HCT116 (cell line): ENCODE data around the gene SPATA12. TPM values are rescaled to one million over a fixed set of nuclear protein-coding genes. Genes with fewer than 3 reads are reported as not detected.

Experiments used
- ATAC-seq: fragments of 200-7000 bp; cut with Tn5 transposase; 2 replicates; pipeline ENCODE4 v1.9.1; 2020; ENCODE audit warnings: mild to moderate bottlenecking, moderate library complexity
- BruUV-seq: library from RNA; stranded (reverse); fragments of 400-500 nt; replicated peaks from 2 replicates; lab custom pipeline; 2021; lab: Mats Ljungman, UMichigan
- CTCF ChIA-PET: fragments of 300-600 bp; sonication (Branson Sonifier 250); formaldehyde crosslinking; loops from one replicate; lab custom pipeline; 2021; ENCODE audit warnings: antibody characterized with exemption; lab: Charles Lee
- POLR2A ChIA-PET: fragments of 300-600, 350-600 bp; sonication (Branson Sonifier 250); formaldehyde crosslinking; loops from one replicate; lab custom pipeline; 2021; ENCODE audit warnings: antibody characterized with exemption; lab: Charles Lee
- RAD21 ChIA-PET, 2 experiments: fragments of 300-600 bp; sonication (Branson Sonifier 250); formaldehyde crosslinking; loops; one replicate each; lab custom pipeline; 2023; ENCODE audit warnings: low total read pairs in 2 of 2; ENCODE audit not compliant: uncharacterized antibody in 2 of 2, unreplicated experiment in 2 of 2, low non-redundant PET in 1 of 2; lab: Charles Lee
- DNase-seq: peaks from one replicate; pipeline ENCODE4 v3.0.0-alpha.2; 2010; ENCODE audit warnings: low read depth, low spot score
- H2AFZ ChIP-seq: fragments of 200-600 bp; shearing (Covaris generic), sonication (generic); 2 replicates; pipeline ENCODE4 v1.6.1; 2017; ENCODE audit warnings: low read depth, mixed run types, mixed read lengths, antibody characterized with exemption, low read length; ENCODE audit not compliant: poor library complexity, severe bottlenecking
- H3K27ac ChIP-seq: 2 replicates; pipeline ENCODE4 v1.5.1; 2012; ENCODE audit warnings: low read depth, low read length
- H3K27me3 ChIP-seq: fragments of 200-600 bp; sonication (generic); 2 replicates; pipeline ENCODE4 v1.6.1; 2016; ENCODE audit warnings: mixed run types, low read length, mixed read lengths; ENCODE audit not compliant: insufficient read depth
- H3K36me3 ChIP-seq, 2 experiments: fragments of 200-500 bp in 1 of 2; fragments of 200-600 bp in 1 of 2; sonication (Bioruptor generic) in 1 of 2; sonication (generic) in 1 of 2; 2 replicates each; pipeline versions ENCODE4 v1.5.1 to v1.6.1; 2014 to 2016; ENCODE audit warnings: low read length in 2 of 2, inconsistent platforms in 1 of 2, mixed read lengths in 1 of 2, mixed run types in 1 of 2; ENCODE audit not compliant: insufficient read depth in 2 of 2, control insufficient read depth in 1 of 2
- H3K4me1 ChIP-seq, 2 experiments: fragments of 200-600 bp in 1 of 2; sonication (generic) in 1 of 2; 2 replicates each; pipeline versions ENCODE4 v1.5.1 to v1.6.1; 2012 to 2017; ENCODE audit warnings: low read length in 2 of 2, inconsistent platforms in 1 of 2, mild to moderate bottlenecking in 1 of 2, mixed read lengths in 1 of 2, mixed run types in 1 of 2, moderate library complexity in 1 of 2; ENCODE audit not compliant: insufficient read depth in 2 of 2, control insufficient read depth in 1 of 2
- H3K4me2 ChIP-seq: fragments of 200-600 bp; sonication (generic); 2 replicates; pipeline ENCODE4 v1.6.1; 2017; ENCODE audit warnings: mixed run types, low read length, mixed read lengths
- H3K4me3 ChIP-seq, 2 experiments: fragments of 200-600 bp in 1 of 2; sonication (generic) in 1 of 2; replicated peaks in 1 of 2; 2 replicates each; pipeline ENCODE4 v1.5.1; 2011 to 2016; ENCODE audit warnings: low read length in 2 of 2, control low read depth in 1 of 2, low read depth in 1 of 2, mild to moderate bottlenecking in 1 of 2, mixed read lengths in 1 of 2, mixed run types in 1 of 2
- H3K79me2 ChIP-seq: fragments of 200-600 bp; sonication (generic); 2 replicates; pipeline ENCODE4 v1.6.1; 2017; ENCODE audit warnings: mild to moderate bottlenecking, mixed run types, low read length, moderate library complexity, mixed read lengths; ENCODE audit not compliant: insufficient read depth
- H3K9ac ChIP-seq: fragments of 200-600 bp; sonication (generic); 2 replicates; pipeline ENCODE4 v1.6.1; 2016; ENCODE audit warnings: low read length, mixed read lengths
- H3K9me2 ChIP-seq: fragments of 200-600 bp; sonication (generic), shearing (Covaris generic); 2 replicates; pipeline ENCODE4 v1.6.1; 2017; ENCODE audit warnings: mixed run types, mild to moderate bottlenecking, moderate library complexity; ENCODE audit not compliant: insufficient read depth
- H3K9me3 ChIP-seq, 2 experiments: fragments of 200-500 bp in 1 of 2; fragments of 200-600 bp in 1 of 2; sonication (Bioruptor generic) in 1 of 2; sonication (generic) in 1 of 2; 2 replicates each; pipeline ENCODE4 v1.6.1; 2014 to 2017; ENCODE audit warnings: low read length in 2 of 2, mixed read lengths in 2 of 2, inconsistent platforms in 1 of 2, low read depth in 1 of 2, mild to moderate bottlenecking in 1 of 2, mixed run types in 1 of 2, moderate library complexity in 1 of 2; ENCODE audit not compliant: control insufficient read depth in 1 of 2, insufficient read depth in 1 of 2
- H4K20me1 ChIP-seq: fragments of 200-600 bp; sonication (generic), shearing (Covaris generic); 2 replicates; pipeline ENCODE4 v1.6.1; 2017; ENCODE audit warnings: mixed run types, mild to moderate bottlenecking, moderate library complexity; ENCODE audit not compliant: insufficient read depth
- CTCF ChIP-seq, 3 experiments: fragments of 200-600 bp in 1 of 3; sonication (generic) in 1 of 3; IDR thresholded peaks in 2 of 3; conservative IDR thresholded peaks in 1 of 3; 2 replicates each; pipeline ENCODE4 v1.5.1; 2012 to 2017; ENCODE audit warnings: low read depth in 2 of 3, low read length in 2 of 3, antibody characterized with exemption in 1 of 3, borderline replicate concordance in 1 of 3, control low read depth in 1 of 3, mild to moderate bottlenecking in 1 of 3, mixed read lengths in 1 of 3, mixed run types in 1 of 3, moderate library complexity in 1 of 3; ENCODE audit not compliant: insufficient read depth in 1 of 3
- EZH2phosphoT487 ChIP-seq: fragments of 200-600 bp; IDR thresholded peaks from 2 replicates; pipeline ENCODE4 v1.6.1; 2018; ENCODE audit warnings: antibody characterized with exemption, borderline replicate concordance
- JUND ChIP-seq: IDR thresholded peaks from 2 replicates; pipeline ENCODE4 v1.6.1; 2012
- MAX ChIP-seq: IDR thresholded peaks from 2 replicates; pipeline ENCODE4 v1.6.1; 2012
- SIN3A ChIP-seq: IDR thresholded peaks from 2 replicates; pipeline ENCODE4 v1.6.1; 2012; ENCODE audit warnings: low read depth
- TCF7L2 ChIP-seq: IDR thresholded peaks from 2 replicates; pipeline ENCODE4 v1.7.0; 2011; ENCODE audit warnings: borderline replicate concordance, inconsistent platforms; ENCODE audit not compliant: insufficient read depth, insufficient read length; ENCODE audit errors: extremely low read depth
- ZBTB33 ChIP-seq: IDR thresholded peaks from 2 replicates; pipeline ENCODE4 v1.6.1; 2011; ENCODE audit warnings: mild to moderate bottlenecking, low read length, moderate library complexity; ENCODE audit not compliant: insufficient replicate concordance; ENCODE audit errors: extremely low read depth
- ZFX ChIP-seq: fragments of 450-650 bp; IDR thresholded peaks from 2 replicates; pipeline ENCODE4 v1.6.1; 2017
- intact Hi-C: fragments of 100-400 bp; cut with micrococcal nuclease; formaldehyde crosslinking; loops from 2 replicates; pipeline ENCODE4 v1.10.0; 2022
- total RNA-seq: library from RNA; stranded (reverse); gene quantifications from one replicate; pipeline ENCODE4 v1.2.1, GENCODE V29; 2021; ENCODE audit not compliant: unreplicated experiment

Gene SPATA12
- total RNA-seq, 1 experiment from 2014 or later = 0.22 TPM

- H3K9me3 ChIP-seq = no peaks in the 10 kb centered on the region
- H4K20me1 ChIP-seq = no peaks in the 10 kb centered on the region
- H3K4me1 ChIP-seq = peaks cover 4 to 29% of the 10 kb centered on the region in 2 experiments; a peak in 3 of 4 replicates
- ATAC-seq (no peak), DNase-seq (no peak)
- no peaks in the 10 kb centered on the region for H3K27me3 ChIP-seq
- H3K4me3 ChIP-seq = no peak overlapping the region
- H3K9me2 ChIP-seq = no peaks in the 10 kb centered on the region
- TF ChIP-seq TCF7L2 = no peak
- no peak for TF ChIP-seq ZFX
- no peak for TF ChIP-seq JUND
- no peak for TF ChIP-seq ZBTB33
- BruUV-seq = no TSS peak
- H3K27ac ChIP-seq = no peak overlapping the region
- POLR2A ChIA-PET = no interaction called here
- H2AFZ ChIP-seq = no peak overlapping the region
- H3K36me3 ChIP-seq = no peaks in the 10 kb centered on the region
- H3K79me2 ChIP-seq = peaks cover 30% of the 10 kb centered on the region
- CTCF ChIA-PET = no interaction called here
- RAD21 ChIA-PET = no interaction called here
- no peak overlapping the region for H3K4me2 ChIP-seq
- no peak overlapping the region for H3K9ac ChIP-seq
- intact Hi-C loops = no loop called here
Observed at GRCh38 chr3:57043518-57043917, 16.9 kb upstream of the SPATA12 start.

- TF ChIP-seq EZH2phosphoT487 = no peak
- no peak for TF ChIP-seq CTCF (IDR thresholded peaks at IDR 0.05 in 2 of 3, conservative IDR thresholded peaks at IDR 0.05 in 1 of 3; ENCODE audit: borderline replicate concordance in 1 of 3, insufficient read depth in 1 of 3, low read depth in 2 of 3, low read length in 2 of 3)
- no peak for TF ChIP-seq MAX
- no peak for TF ChIP-seq SIN3A
- CTCF ChIA-PET = no interaction called here
- no peaks in the 10 kb centered on the region for H3K27me3 ChIP-seq
- peaks cover 0 to 20% of the 10 kb centered on the region in 2 experiments; a peak in 3 of 4 replicates for H3K4me1 ChIP-seq
- peaks cover 26% of the 10 kb centered on the region for H3K79me2 ChIP-seq
- no TSS peak for BruUV-seq
- no peaks in the 10 kb centered on the region for H3K9me2 ChIP-seq
- H3K27ac ChIP-seq = no peak overlapping the region
- no peaks in the 10 kb centered on the region for H4K20me1 ChIP-seq
- intact Hi-C loops = no loop called here
- POLR2A ChIA-PET = no interaction called here
- RAD21 ChIA-PET = interaction anchor here in 1 of 2 experiments (0.9 kb wide), 1 partner anchor 14 kb away, joined by 5 read pairs; the partner anchor contains the start of gene SPATA12
- ATAC-seq (no peak), DNase-seq (no peak)
- H2AFZ ChIP-seq = no peak overlapping the region
- no peaks in the 10 kb centered on the region for H3K36me3 ChIP-seq
- no peak overlapping the region for H3K4me3 ChIP-seq
- H3K9ac ChIP-seq = no peak overlapping the region
- H3K4me2 ChIP-seq = no peak overlapping the region
- H3K9me3 ChIP-seq = no peaks in the 10 kb centered on the region
Observed at GRCh38 chr3:57046101-57046765, 14.2 kb upstream of the SPATA12 start.
